ENCODE results near the gene ITPR2.

DNA sequence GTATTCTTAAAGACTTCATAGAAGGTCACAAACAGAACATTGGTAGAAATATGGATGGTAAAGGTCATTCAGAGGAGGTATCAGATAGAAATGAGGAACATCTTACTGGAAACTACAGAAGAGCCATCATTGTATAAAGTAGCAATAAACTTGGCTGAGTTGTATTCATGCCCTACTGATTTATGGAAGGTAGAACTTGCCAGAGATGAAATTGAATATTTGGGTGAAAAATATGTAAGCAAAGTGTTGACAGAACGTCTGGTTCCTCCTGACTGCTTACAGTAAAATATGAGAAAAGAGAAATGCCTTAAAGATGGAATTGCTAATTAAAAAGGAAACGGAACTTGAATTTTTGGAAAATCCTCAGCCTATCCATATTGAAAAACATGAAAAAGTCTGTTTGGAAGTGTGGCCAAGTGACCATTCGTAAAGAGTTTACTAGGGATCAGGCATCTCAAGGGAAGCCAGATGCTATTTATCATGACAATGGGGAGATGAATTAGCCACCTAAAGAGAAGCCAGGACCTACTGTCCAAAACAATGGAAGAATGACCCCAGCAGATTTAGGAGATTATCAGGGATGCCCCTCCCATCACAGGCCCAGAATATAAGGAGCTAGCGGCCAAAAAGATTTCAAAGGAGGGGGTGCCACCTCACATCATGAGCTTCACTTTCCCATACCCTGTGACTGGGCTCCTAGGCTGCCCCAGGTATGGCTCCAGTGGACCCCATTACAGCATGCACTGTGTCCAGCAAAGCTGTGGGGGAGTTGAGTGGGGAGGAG, 189.3 kb downstream of the ITPR2 start:
- TF ChIP-seq, protein P1, sequence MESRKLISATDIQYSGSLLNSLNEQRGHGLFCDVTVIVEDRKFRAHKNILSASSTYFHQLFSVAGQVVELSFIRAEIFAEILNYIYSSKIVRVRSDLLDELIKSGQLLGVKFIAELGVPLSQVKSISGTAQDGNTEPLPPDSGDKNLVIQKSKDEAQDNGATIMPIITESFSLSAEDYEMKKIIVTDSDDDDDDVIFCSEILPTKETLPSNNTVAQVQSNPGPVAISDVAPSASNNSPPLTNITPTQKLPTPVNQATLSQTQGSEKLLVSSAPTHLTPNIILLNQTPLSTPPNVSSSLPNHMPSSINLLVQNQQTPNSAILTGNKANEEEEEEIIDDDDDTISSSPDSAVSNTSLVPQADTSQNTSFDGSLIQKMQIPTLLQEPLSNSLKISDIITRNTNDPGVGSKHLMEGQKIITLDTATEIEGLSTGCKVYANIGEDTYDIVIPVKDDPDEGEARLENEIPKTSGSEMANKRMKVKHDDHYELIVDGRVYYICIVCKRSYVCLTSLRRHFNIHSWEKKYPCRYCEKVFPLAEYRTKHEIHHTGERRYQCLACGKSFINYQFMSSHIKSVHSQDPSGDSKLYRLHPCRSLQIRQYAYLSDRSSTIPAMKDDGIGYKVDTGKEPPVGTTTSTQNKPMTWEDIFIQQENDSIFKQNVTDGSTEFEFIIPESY (IDR thresholded peaks at IDR 0.05; ENCODE audit: borderline replicate concordance, low read depth) = no peak
- no peak for TF ChIP-seq RAD21 (IDR thresholded peaks at IDR 0.05; ENCODE audit: low read length)
- TF ChIP-seq, protein P2, sequence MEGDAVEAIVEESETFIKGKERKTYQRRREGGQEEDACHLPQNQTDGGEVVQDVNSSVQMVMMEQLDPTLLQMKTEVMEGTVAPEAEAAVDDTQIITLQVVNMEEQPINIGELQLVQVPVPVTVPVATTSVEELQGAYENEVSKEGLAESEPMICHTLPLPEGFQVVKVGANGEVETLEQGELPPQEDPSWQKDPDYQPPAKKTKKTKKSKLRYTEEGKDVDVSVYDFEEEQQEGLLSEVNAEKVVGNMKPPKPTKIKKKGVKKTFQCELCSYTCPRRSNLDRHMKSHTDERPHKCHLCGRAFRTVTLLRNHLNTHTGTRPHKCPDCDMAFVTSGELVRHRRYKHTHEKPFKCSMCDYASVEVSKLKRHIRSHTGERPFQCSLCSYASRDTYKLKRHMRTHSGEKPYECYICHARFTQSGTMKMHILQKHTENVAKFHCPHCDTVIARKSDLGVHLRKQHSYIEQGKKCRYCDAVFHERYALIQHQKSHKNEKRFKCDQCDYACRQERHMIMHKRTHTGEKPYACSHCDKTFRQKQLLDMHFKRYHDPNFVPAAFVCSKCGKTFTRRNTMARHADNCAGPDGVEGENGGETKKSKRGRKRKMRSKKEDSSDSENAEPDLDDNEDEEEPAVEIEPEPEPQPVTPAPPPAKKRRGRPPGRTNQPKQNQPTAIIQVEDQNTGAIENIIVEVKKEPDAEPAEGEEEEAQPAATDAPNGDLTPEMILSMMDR (IDR thresholded peaks at IDR 0.05) = no peak
- no peak for TF ChIP-seq EP300 (IDR thresholded peaks at IDR 0.05; ENCODE audit: borderline replicate concordance in 1 of 2, low read depth in 1 of 2, low read length in 1 of 2)
- TF ChIP-seq, protein P3, sequence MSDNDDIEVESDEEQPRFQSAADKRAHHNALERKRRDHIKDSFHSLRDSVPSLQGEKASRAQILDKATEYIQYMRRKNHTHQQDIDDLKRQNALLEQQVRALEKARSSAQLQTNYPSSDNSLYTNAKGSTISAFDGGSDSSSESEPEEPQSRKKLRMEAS (IDR thresholded peaks at IDR 0.05; ENCODE audit: low read depth) = no peak
- TF ChIP-seq POLR2AphosphoS5 (IDR thresholded peaks at IDR 0.05; ENCODE audit: low read depth, low read length) = no peak
- TF ChIP-seq, protein P4, sequence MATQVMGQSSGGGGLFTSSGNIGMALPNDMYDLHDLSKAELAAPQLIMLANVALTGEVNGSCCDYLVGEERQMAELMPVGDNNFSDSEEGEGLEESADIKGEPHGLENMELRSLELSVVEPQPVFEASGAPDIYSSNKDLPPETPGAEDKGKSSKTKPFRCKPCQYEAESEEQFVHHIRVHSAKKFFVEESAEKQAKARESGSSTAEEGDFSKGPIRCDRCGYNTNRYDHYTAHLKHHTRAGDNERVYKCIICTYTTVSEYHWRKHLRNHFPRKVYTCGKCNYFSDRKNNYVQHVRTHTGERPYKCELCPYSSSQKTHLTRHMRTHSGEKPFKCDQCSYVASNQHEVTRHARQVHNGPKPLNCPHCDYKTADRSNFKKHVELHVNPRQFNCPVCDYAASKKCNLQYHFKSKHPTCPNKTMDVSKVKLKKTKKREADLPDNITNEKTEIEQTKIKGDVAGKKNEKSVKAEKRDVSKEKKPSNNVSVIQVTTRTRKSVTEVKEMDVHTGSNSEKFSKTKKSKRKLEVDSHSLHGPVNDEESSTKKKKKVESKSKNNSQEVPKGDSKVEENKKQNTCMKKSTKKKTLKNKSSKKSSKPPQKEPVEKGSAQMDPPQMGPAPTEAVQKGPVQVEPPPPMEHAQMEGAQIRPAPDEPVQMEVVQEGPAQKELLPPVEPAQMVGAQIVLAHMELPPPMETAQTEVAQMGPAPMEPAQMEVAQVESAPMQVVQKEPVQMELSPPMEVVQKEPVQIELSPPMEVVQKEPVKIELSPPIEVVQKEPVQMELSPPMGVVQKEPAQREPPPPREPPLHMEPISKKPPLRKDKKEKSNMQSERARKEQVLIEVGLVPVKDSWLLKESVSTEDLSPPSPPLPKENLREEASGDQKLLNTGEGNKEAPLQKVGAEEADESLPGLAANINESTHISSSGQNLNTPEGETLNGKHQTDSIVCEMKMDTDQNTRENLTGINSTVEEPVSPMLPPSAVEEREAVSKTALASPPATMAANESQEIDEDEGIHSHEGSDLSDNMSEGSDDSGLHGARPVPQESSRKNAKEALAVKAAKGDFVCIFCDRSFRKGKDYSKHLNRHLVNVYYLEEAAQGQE (IDR thresholded peaks at IDR 0.05; ENCODE audit: low read depth, low read length) = no peak
